ENCODE data around the gene CMTM8. TPM values are rescaled to one million over a fixed set of nuclear protein-coding genes. Genes with fewer than 3 reads are reported as not detected.

CMTM8 gene
- total and polyA plus RNA-seq, 2 of the 8 experiments (the other 6 are each of a cell fraction or from before 2014, with no cell fraction given), result 10.5 to 22.4 TPM

GRCh38 chr3:32355751-32356291 is 117.3 kb downstream of the CMTM8 start:
- POLR2A ChIA-PET (ENCODE audit: partially characterized antibody), result no interaction called here
- CTCF ChIA-PET (ENCODE audit: partially characterized antibody), result interaction anchor here (0.6 kb wide), 2 partner anchors 9 to 978 kb away, joined by 3 read pairs; no protein-coding TSS in a partner anchor

More at GRCh38 chr3:32355751-32356291, 117.3 kb downstream of the CMTM8 start:
- H3K27me3 ChIP-seq (replicated peaks in 1 of 4; ENCODE audit: control insufficient read depth in 3 of 4, extremely low read depth in 1 of 4, insufficient read depth in 3 of 4, low read length in 3 of 4), result no peaks in the 10 kb centered on the region
- no peak overlapping the region for H3K14ac ChIP-seq (ENCODE audit: insufficient read length)
- no peak overlapping the region for H3K18ac ChIP-seq (ENCODE audit: extremely low read depth, low read length)
- 0 out of 2 replicates have a peak overlapping the region, but pooled peaks have one; percentile 20 for H2BK15ac ChIP-seq (ENCODE audit: low read length)
- H2BK120ac ChIP-seq (replicated peaks; ENCODE audit: low read depth, low read length), result no peak overlapping the region
- H4K20me1 ChIP-seq (replicated peaks in 1 of 2; ENCODE audit: control insufficient read depth in 1 of 2, insufficient read depth in 2 of 2, low read length in 2 of 2), result no peaks in the 10 kb centered on the region
- no peaks in the 10 kb centered on the region for H3K9me3 ChIP-seq (ENCODE audit: insufficient read depth in 2 of 2, low read depth in 1 of 2, low read length in 1 of 2)
- no peak for FAIRE-seq
- no peaks in the 10 kb centered on the region for H3K79me2 ChIP-seq (ENCODE audit: control insufficient read depth in 1 of 2, insufficient read depth in 2 of 2, low read length in 2 of 2)
- no peak overlapping the region for H4K8ac ChIP-seq (ENCODE audit: extremely low read depth, insufficient read depth, low read length)
- no peaks in the 10 kb centered on the region; the same call in 1 of the 2 replicates for H3K79me1 ChIP-seq (ENCODE audit: low read depth, low read length)
- no peak overlapping the region for H4K5ac ChIP-seq (ENCODE audit: insufficient read length, low read depth, low read length)
- no peak overlapping the region for H4K91ac ChIP-seq (replicated peaks; ENCODE audit: insufficient read length, low read length)
- H3K9ac ChIP-seq (replicated peaks in 1 of 4; ENCODE audit: extremely low read depth in 1 of 4, low read depth in 3 of 4, low read length in 3 of 4), result no peak overlapping the region
- H2BK20ac ChIP-seq (ENCODE audit: low read length), result no peak overlapping the region
- DNase-seq (ENCODE audit: low read depth in 1 of 2, low spot score in 2 of 2), result no peak
- no peak overlapping the region for H3K4me3 ChIP-seq (ENCODE audit: extremely low read depth in 1 of 4, insufficient read depth in 2 of 4, low read depth in 3 of 4, low read length in 4 of 4)
- H3K56ac ChIP-seq (replicated peaks; ENCODE audit: insufficient read length, low read depth, low read length), result no peak overlapping the region
- no peaks in the 10 kb centered on the region for H3K36me3 ChIP-seq (ENCODE audit: control insufficient read depth in 2 of 4, insufficient read depth in 4 of 4, low read length in 3 of 4)
- H2BK5ac ChIP-seq (ENCODE audit: low read depth, low read length), result no peak overlapping the region
- H3K4me1 ChIP-seq (replicated peaks in 1 of 4; ENCODE audit: control insufficient read depth in 3 of 4, insufficient read depth in 4 of 4, low read length in 3 of 4), result peaks cover 0 to 15% (median 4%) of the 10 kb centered on the region in 4 experiments; a peak in 5 of 7 replicates
- no peak overlapping the region for H3K23ac ChIP-seq (ENCODE audit: insufficient read length)
- WGBS, 2 experiments (ENCODE audit: extremely low coverage in 1 of 2, insufficient coverage in 1 of 2, insufficient read length in 1 of 2, insufficient replicate concordance in 2 of 2, low coverage in 1 of 2, low lambda C conversion rate in 2 of 2, missing lambda C conversion rate in 1 of 2), result 91% methylated on average over 8 of the region's 8 CpGs; no CpG with 5 or more reads in 1 of the 2 experiments
- H3K4me2 ChIP-seq (ENCODE audit: insufficient read depth in 1 of 2, low read depth in 2 of 2, low read length in 2 of 2), result no peak overlapping the region
- H3K27ac ChIP-seq (ENCODE audit: low read depth, low read length), result no peak overlapping the region
- TF ChIP-seq POLR2A (IDR thresholded peaks at IDR 0.05; ENCODE audit: control extremely low read depth in 1 of 2, low read depth in 2 of 2, low read length in 2 of 2) (no peak), PHF8 (conservative IDR thresholded peaks at IDR 0.05; ENCODE audit: low read depth, low read length) (no peak), TEAD4 (IDR thresholded peaks at IDR 0.05; ENCODE audit: low read depth, low read length) (no peak), MAX (IDR thresholded peaks at IDR 0.05) (no peak)
- no peak overlapping the region for H3K4ac ChIP-seq (replicated peaks; ENCODE audit: insufficient read length, low read depth, low read length)
- no peaks in the 10 kb centered on the region; the same call in 1 of the 2 replicates for H3K23me2 ChIP-seq (ENCODE audit: low read depth, low read length)
- no peak overlapping the region for H2BK12ac ChIP-seq (ENCODE audit: low read depth, low read length)
- no peak overlapping the region for H2AFZ ChIP-seq (ENCODE audit: low read length)
- H2AK5ac ChIP-seq (ENCODE audit: low read depth, low read length), result no peak overlapping the region
